ENCODE measurements around the gene IL17RB. TPM values are rescaled to one million over a fixed set of nuclear protein-coding genes. Genes with fewer than 3 reads are reported as not detected.

Gene IL17RB
- total and polyA plus RNA-seq, 2 of the 8 experiments (the other 6 are each of a cell fraction or from before 2014, with no cell fraction given): 7.0 to 24.6 TPM

DNA sequence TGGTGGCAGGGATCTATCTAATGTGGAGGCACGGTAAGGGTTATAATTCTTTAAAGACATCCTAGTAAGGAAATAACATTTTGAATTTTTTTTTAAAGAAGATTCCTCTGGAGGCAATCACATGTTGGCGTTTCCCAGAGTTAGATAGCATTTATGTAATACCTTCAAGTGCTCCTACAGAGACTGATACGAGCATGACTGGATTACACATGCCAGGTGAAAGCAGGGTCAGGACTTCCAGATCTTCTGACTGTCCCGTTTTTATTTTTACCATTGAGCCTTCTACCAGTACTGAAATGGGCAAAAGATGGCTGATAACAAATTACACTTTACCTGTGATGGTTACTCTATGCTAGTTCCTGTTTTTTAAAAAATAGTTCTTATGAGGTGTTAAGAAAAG, 13.8 kb downstream of the IL17RB start (continued):
- TF ChIP-seq, protein P1, sequence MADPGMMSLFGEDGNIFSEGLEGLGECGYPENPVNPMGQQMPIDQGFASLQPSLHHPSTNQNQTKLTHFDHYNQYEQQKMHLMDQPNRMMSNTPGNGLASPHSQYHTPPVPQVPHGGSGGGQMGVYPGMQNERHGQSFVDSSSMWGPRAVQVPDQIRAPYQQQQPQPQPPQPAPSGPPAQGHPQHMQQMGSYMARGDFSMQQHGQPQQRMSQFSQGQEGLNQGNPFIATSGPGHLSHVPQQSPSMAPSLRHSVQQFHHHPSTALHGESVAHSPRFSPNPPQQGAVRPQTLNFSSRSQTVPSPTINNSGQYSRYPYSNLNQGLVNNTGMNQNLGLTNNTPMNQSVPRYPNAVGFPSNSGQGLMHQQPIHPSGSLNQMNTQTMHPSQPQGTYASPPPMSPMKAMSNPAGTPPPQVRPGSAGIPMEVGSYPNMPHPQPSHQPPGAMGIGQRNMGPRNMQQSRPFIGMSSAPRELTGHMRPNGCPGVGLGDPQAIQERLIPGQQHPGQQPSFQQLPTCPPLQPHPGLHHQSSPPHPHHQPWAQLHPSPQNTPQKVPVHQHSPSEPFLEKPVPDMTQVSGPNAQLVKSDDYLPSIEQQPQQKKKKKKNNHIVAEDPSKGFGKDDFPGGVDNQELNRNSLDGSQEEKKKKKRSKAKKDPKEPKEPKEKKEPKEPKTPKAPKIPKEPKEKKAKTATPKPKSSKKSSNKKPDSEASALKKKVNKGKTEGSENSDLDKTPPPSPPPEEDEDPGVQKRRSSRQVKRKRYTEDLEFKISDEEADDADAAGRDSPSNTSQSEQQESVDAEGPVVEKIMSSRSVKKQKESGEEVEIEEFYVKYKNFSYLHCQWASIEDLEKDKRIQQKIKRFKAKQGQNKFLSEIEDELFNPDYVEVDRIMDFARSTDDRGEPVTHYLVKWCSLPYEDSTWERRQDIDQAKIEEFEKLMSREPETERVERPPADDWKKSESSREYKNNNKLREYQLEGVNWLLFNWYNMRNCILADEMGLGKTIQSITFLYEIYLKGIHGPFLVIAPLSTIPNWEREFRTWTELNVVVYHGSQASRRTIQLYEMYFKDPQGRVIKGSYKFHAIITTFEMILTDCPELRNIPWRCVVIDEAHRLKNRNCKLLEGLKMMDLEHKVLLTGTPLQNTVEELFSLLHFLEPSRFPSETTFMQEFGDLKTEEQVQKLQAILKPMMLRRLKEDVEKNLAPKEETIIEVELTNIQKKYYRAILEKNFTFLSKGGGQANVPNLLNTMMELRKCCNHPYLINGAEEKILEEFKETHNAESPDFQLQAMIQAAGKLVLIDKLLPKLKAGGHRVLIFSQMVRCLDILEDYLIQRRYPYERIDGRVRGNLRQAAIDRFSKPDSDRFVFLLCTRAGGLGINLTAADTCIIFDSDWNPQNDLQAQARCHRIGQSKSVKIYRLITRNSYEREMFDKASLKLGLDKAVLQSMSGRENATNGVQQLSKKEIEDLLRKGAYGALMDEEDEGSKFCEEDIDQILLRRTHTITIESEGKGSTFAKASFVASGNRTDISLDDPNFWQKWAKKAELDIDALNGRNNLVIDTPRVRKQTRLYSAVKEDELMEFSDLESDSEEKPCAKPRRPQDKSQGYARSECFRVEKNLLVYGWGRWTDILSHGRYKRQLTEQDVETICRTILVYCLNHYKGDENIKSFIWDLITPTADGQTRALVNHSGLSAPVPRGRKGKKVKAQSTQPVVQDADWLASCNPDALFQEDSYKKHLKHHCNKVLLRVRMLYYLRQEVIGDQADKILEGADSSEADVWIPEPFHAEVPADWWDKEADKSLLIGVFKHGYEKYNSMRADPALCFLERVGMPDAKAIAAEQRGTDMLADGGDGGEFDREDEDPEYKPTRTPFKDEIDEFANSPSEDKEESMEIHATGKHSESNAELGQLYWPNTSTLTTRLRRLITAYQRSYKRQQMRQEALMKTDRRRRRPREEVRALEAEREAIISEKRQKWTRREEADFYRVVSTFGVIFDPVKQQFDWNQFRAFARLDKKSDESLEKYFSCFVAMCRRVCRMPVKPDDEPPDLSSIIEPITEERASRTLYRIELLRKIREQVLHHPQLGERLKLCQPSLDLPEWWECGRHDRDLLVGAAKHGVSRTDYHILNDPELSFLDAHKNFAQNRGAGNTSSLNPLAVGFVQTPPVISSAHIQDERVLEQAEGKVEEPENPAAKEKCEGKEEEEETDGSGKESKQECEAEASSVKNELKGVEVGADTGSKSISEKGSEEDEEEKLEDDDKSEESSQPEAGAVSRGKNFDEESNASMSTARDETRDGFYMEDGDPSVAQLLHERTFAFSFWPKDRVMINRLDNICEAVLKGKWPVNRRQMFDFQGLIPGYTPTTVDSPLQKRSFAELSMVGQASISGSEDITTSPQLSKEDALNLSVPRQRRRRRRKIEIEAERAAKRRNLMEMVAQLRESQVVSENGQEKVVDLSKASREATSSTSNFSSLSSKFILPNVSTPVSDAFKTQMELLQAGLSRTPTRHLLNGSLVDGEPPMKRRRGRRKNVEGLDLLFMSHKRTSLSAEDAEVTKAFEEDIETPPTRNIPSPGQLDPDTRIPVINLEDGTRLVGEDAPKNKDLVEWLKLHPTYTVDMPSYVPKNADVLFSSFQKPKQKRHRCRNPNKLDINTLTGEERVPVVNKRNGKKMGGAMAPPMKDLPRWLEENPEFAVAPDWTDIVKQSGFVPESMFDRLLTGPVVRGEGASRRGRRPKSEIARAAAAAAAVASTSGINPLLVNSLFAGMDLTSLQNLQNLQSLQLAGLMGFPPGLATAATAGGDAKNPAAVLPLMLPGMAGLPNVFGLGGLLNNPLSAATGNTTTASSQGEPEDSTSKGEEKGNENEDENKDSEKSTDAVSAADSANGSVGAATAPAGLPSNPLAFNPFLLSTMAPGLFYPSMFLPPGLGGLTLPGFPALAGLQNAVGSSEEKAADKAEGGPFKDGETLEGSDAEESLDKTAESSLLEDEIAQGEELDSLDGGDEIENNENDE (IDR thresholded peaks at IDR 0.05; ENCODE audit: insufficient replicate concordance, low read length): no peak
- TF ChIP-seq YY1 (IDR thresholded peaks at IDR 0.05; ENCODE audit: low read depth, low read length) (no peak), CHD1 (IDR thresholded peaks at IDR 0.05; ENCODE audit: low read depth, low read length) (no peak), POLR2A (IDR thresholded peaks at IDR 0.05; ENCODE audit: control extremely low read depth in 1 of 2, low read depth in 2 of 2, low read length in 2 of 2) (no peak), SP2 (IDR thresholded peaks at IDR 0.05; ENCODE audit: low read length) (no peak), NRF1 (IDR thresholded peaks at IDR 0.05; ENCODE audit: low read depth, low read length) (no peak), KDM5A (IDR thresholded peaks at IDR 0.05; ENCODE audit: low read length) (no peak), USF2 (IDR thresholded peaks at IDR 0.05; ENCODE audit: low read length) (no peak), POLR2AphosphoS5 (IDR thresholded peaks at IDR 0.05; ENCODE audit: low read depth, low read length) (no peak), MAFK (IDR thresholded peaks at IDR 0.05; ENCODE audit: low read depth, low read length) (no peak)
